ENCODE results near the gene PKD2. TPM values are rescaled to one million over a fixed set of nuclear protein-coding genes. Genes with fewer than 3 reads are reported as not detected.

The PKD2 gene
- total and polyA plus RNA-seq, 2 donors (not counting 1 experiment from before 2014, with no cell fraction given), result 1.8 to 5.8 TPM

- Histone ChIP-seq H3K4me3 (ENCODE audit: control extremely low read depth in 1 of 5, extremely low read depth in 1 of 5, insufficient read depth in 1 of 5, low read depth in 2 of 5, low read length in 4 of 5) (no peak overlapping the region), H2AFZ (ENCODE audit: insufficient read depth, low read depth, low read length, poor library complexity, severe bottlenecking) (no peak overlapping the region), H3K4me2 (replicated peaks; ENCODE audit: low read depth, low read length, poor library complexity, severe bottlenecking) (no peak overlapping the region), H3K36me3 (replicated peaks in 1 of 2; ENCODE audit: control extremely low read depth in 1 of 2, control insufficient read depth in 1 of 2, extremely low read depth in 1 of 2, insufficient read depth in 2 of 2, low read length in 1 of 2) (no peaks in the 10 kb centered on the region), H3K9me3 (ENCODE audit: control extremely low read depth in 1 of 3, control insufficient read depth in 2 of 3, insufficient read depth in 1 of 3, low read length in 2 of 3) (no peaks in the 10 kb centered on the region), H3K4me1 (ENCODE audit: control insufficient read depth in 2 of 2, insufficient read depth in 2 of 2, low read length in 2 of 2) (no peaks in the 10 kb centered on the region), H4K20me1 (ENCODE audit: control insufficient read depth, insufficient read depth, low read length, poor library complexity, severe bottlenecking) (no peaks in the 10 kb centered on the region), H3K27ac (ENCODE audit: low read length in 2 of 2) (no peak overlapping the region), H3K79me2 (ENCODE audit: control insufficient read depth, insufficient read depth, low read length) (no peaks in the 10 kb centered on the region), H3K9ac (ENCODE audit: low read length) (no peak overlapping the region), H3K27me3 (replicated peaks in 1 of 4; ENCODE audit: control extremely low read depth in 1 of 4, control insufficient read depth in 3 of 4, insufficient read depth in 4 of 4, low read length in 3 of 4) (peaks cover 0 to 3% (median 0%) of the 10 kb centered on the region in 4 experiments)
- WGBS (ENCODE audit: insufficient coverage), result no CpG with 5 or more reads among the region's 2 CpGs
- H3K27ac Mint-ChIP-seq, result no peak overlapping the region
- ChIA-PET POLR2A (no interaction called here), CTCF (no interaction called here)
- TF ChIP-seq EZH2 (IDR thresholded peaks at IDR 0.05; ENCODE audit: borderline replicate concordance, insufficient read depth, low read depth, low read length, poor library complexity, severe bottlenecking), result no peak
- no peak for TF ChIP-seq CTCF (IDR thresholded peaks at IDR 0.05)
- H3K4me1 Mint-ChIP-seq, result no peaks in the 10 kb centered on the region
- DNase-seq, result no peak
- H3K4me3 Mint-ChIP-seq, result no peak overlapping the region
- H3K9me3 Mint-ChIP-seq (ENCODE audit: insufficient read depth), result no peaks in the 10 kb centered on the region
- intact Hi-C loops (cut with micrococcal nuclease), result no loop called here
- ATAC-seq (ENCODE audit: low read depth), result no peak
- peaks cover 17% of the 10 kb centered on the region for H3K27me3 Mint-ChIP-seq
Observed at GRCh38 chr4:87983996-87984395, 23.4 kb upstream of the PKD2 start.

GRCh38 chr4:87985097-87985886, 22.1 kb upstream of the PKD2 start:
- H3K27me3 ChIP-seq (replicated peaks in 1 of 4; ENCODE audit: control extremely low read depth in 1 of 4, control insufficient read depth in 3 of 4, insufficient read depth in 4 of 4, low read length in 3 of 4), result peaks cover 0 to 3% (median 0%) of the 10 kb centered on the region in 4 experiments
- DNase-seq (peak; percentile 13), ATAC-seq (ENCODE audit: low read depth) (peak; percentile 33)
- no peaks in the 10 kb centered on the region for H3K9me3 Mint-ChIP-seq (ENCODE audit: insufficient read depth)
- ChIA-PET CTCF (interaction anchor here (1.0 to 1.2 kb wide), 3 partner anchors 8 to 133 kb away, joined by 3 to 4 read pairs (median 3); no protein-coding TSS in a partner anchor), POLR2A (no interaction called here)
- no peaks in the 10 kb centered on the region for H3K4me1 Mint-ChIP-seq
- no peaks in the 10 kb centered on the region for H3K36me3 ChIP-seq (replicated peaks in 1 of 2; ENCODE audit: control extremely low read depth in 1 of 2, control insufficient read depth in 1 of 2, extremely low read depth in 1 of 2, insufficient read depth in 2 of 2, low read length in 1 of 2)
- H3K27me3 Mint-ChIP-seq, result peaks cover 17% of the 10 kb centered on the region
- no peaks in the 10 kb centered on the region for H3K79me2 ChIP-seq (ENCODE audit: control insufficient read depth, insufficient read depth, low read length)
- H3K27ac ChIP-seq (ENCODE audit: low read length in 2 of 2), result no peak overlapping the region
- H3K4me3 Mint-ChIP-seq, result no peak overlapping the region
- H3K4me1 ChIP-seq (ENCODE audit: control insufficient read depth in 2 of 2, insufficient read depth in 2 of 2, low read length in 2 of 2), result no peaks in the 10 kb centered on the region
- H3K4me2 ChIP-seq (replicated peaks; ENCODE audit: low read depth, low read length, poor library complexity, severe bottlenecking), result no peak overlapping the region
- intact Hi-C loops (cut with micrococcal nuclease), result no loop called here
- WGBS (ENCODE audit: insufficient coverage), result no CpG with 5 or more reads among the region's 1 CpG
- H3K9ac ChIP-seq (ENCODE audit: low read length), result no peak overlapping the region
- no peak overlapping the region for H3K4me3 ChIP-seq (ENCODE audit: control extremely low read depth in 1 of 5, extremely low read depth in 1 of 5, insufficient read depth in 1 of 5, low read depth in 2 of 5, low read length in 4 of 5)
- H2AFZ ChIP-seq (ENCODE audit: insufficient read depth, low read depth, low read length, poor library complexity, severe bottlenecking), result no peak overlapping the region
- H4K20me1 ChIP-seq (ENCODE audit: control insufficient read depth, insufficient read depth, low read length, poor library complexity, severe bottlenecking), result no peaks in the 10 kb centered on the region
- H3K9me3 ChIP-seq (ENCODE audit: control extremely low read depth in 1 of 3, control insufficient read depth in 2 of 3, insufficient read depth in 1 of 3, low read length in 2 of 3), result no peaks in the 10 kb centered on the region
- TF ChIP-seq EZH2 (IDR thresholded peaks at IDR 0.05; ENCODE audit: borderline replicate concordance, insufficient read depth, low read depth, low read length, poor library complexity, severe bottlenecking), result no peak
- peak; percentile 35 for TF ChIP-seq CTCF (IDR thresholded peaks at IDR 0.05)
- no peak overlapping the region for H3K27ac Mint-ChIP-seq
